Stimulated activated naive CD8-positive, alpha-beta T cell treated with anti-CD3 and anti-CD28 coated beads, Interleukin-15, Interleukin-2, amounts not matched to agents 100 ng/mL and 50 ng/mL, for 24 hours (primary cell): Measurements from ENCODE around the gene PM20D1.
"Not testable (repeated sequence)": the region's sequence is repeated elsewhere in the genome, so short reads cannot be mapped to it uniquely, and the experiment has no call there.

ENCODE experiments used
- H3K27ac Mint-ChIP-seq: one replicate; pipeline ENCODE4 v1.8.0; 2021; ENCODE audit warnings: mild to moderate bottlenecking, mixed read lengths
- H3K27me3 Mint-ChIP-seq: one replicate; pipeline ENCODE4 v1.8.0; 2021; ENCODE audit warnings: mixed read lengths
- H3K36me3 Mint-ChIP-seq: one replicate; pipeline ENCODE4 v1.8.0; 2021; ENCODE audit warnings: low read depth, mixed read lengths
- H3K4me1 Mint-ChIP-seq: one replicate; pipeline ENCODE4 v1.8.0; 2021; ENCODE audit warnings: low read depth, mixed read lengths
- H3K4me3 Mint-ChIP-seq: one replicate; pipeline ENCODE4 v1.8.0; 2021; ENCODE audit warnings: mild to moderate bottlenecking, mixed read lengths
- H3K9me3 Mint-ChIP-seq: one replicate; pipeline ENCODE4 v1.8.0; 2021; ENCODE audit warnings: mixed read lengths

The PM20D1 gene, protein sequence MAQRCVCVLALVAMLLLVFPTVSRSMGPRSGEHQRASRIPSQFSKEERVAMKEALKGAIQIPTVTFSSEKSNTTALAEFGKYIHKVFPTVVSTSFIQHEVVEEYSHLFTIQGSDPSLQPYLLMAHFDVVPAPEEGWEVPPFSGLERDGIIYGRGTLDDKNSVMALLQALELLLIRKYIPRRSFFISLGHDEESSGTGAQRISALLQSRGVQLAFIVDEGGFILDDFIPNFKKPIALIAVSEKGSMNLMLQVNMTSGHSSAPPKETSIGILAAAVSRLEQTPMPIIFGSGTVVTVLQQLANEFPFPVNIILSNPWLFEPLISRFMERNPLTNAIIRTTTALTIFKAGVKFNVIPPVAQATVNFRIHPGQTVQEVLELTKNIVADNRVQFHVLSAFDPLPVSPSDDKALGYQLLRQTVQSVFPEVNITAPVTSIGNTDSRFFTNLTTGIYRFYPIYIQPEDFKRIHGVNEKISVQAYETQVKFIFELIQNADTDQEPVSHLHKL

DNA sequence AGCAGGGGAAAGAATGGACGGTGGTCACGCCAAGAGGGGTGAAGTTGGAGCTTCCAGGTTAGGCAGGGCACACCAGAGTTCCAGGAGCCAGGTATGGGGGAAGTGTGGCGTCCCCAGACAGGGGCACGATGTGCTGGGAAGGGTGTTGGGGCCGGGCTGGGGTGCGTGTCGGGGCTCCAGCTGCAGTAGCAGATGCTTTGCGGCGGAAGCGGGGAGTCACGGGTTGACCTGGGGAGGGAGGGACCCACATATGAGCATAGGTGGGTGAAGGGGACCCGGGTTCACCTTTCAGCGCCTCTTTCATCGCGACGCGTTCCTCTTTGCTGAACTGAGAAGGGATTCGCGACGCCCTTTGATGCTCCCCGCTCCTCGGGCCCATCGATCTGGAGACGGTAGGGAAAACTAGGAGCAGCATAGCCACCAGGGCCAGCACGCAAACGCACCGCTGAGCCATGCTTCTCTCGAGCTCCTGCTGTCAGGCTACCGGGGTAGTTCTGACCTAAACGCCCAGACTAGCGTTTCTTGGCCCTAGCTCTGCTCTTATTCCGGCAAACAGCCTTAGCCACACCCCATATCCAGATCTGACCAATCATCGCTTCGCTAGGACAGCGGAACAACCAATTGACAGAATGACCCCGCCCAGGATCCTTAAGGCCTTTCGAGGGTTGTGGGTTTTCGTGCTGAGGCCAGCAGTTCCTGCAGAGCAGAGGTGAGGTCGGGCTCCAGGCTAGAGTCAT is at the start of gene PM20D1:
PM20D1 (minus strand) TSS at position 514 of the 737 bp plus-strand sequence; CDS start at position 454, 60 bp downstream.
- peaks cover 4% of the 10 kb centered on the region for H3K36me3 Mint-ChIP-seq
- no peaks in the 10 kb centered on the region for H3K27me3 Mint-ChIP-seq
- H3K27ac Mint-ChIP-seq: peak within 1 kb of the TSS; percentile 52
- no peaks in the 10 kb centered on the region for H3K9me3 Mint-ChIP-seq
- peak within 1 kb of the TSS; percentile 85 for H3K4me3 Mint-ChIP-seq
- peaks cover 26% of the 10 kb centered on the region for H3K4me1 Mint-ChIP-seq

DNA sequence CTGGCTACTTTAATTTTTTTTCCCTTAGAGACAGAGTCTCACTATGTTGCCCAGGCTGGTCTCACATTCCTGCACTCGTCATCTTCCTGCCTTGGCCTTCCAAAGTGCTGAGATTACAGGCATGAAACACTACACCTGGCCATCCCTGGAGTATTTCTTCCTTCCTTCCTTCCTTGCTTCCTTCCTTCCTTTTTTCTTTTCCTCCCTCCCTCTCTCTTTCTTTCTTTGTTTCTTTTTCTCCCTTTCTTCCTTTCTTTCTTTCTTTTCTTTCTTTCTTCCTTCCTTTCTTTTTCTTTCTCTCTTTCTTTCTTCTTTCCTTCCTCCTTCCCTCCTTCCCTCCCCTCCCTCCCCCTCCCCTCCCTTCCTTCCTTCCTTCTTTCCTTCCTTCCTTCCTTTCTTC is 46.4 kb upstream of the PM20D1 start:
- H3K27ac Mint-ChIP-seq: no peak overlapping the region
- peaks cover 20% of the 10 kb centered on the region for H3K36me3 Mint-ChIP-seq
- H3K9me3 Mint-ChIP-seq: peaks cover 27% of the 10 kb centered on the region
- no peaks in the 10 kb centered on the region for H3K4me1 Mint-ChIP-seq
- H3K27me3 Mint-ChIP-seq: peaks cover 10% of the 10 kb centered on the region
- no peak overlapping the region for H3K4me3 Mint-ChIP-seq

DNA sequence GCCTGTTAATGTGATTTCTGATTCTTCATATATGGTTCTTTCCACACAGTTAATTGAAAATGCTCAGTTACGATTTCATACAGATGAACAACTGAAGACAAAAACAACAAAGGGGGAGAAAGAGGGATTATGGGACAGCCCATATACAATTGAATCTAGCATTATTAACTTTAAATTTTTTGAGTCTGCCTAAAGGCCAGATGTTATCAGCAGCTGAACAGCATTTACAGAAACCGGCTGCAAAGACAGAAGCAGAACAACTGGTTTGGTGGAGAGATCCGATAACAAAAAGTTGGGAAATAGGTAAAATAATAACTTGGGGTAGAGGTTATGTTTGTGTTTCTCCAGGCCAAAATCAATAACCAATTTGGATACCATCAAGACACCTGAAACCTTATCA is 44.2 kb upstream of the PM20D1 start:
- H3K4me1 Mint-ChIP-seq, H3K4me3 Mint-ChIP-seq, H3K27ac Mint-ChIP-seq, H3K27me3 Mint-ChIP-seq: not testable (repeated sequence)
- Mint-ChIP-seq H3K36me3 (peaks cover 29% of the 10 kb centered on the region), H3K9me3 (peaks cover 29% of the 10 kb centered on the region)

DNA sequence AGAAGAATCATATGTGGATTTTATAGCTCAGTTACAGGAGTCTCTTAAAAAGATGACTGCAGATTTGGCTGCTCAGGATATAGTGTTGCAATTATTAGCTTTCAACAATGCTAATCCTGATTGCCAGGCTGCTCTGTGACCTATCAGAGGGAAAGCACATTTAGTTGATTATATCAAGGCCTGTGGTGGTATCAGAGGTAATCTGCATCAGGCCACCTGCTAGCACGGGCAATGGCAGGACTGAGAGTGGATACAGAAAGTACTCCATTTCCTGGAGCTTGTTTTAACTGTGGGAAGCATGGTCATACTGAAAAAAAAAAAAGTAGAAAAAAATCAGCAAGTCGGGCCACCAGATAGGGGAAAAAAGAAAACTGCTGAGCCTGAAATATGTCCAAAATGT is 42.2 kb upstream of the PM20D1 start:
- not testable (repeated sequence) for H3K4me1 Mint-ChIP-seq, H3K27me3 Mint-ChIP-seq, H3K4me3 Mint-ChIP-seq, H3K27ac Mint-ChIP-seq
- H3K36me3 Mint-ChIP-seq: peaks cover 35% of the 10 kb centered on the region
- peaks cover 31% of the 10 kb centered on the region for H3K9me3 Mint-ChIP-seq

DNA sequence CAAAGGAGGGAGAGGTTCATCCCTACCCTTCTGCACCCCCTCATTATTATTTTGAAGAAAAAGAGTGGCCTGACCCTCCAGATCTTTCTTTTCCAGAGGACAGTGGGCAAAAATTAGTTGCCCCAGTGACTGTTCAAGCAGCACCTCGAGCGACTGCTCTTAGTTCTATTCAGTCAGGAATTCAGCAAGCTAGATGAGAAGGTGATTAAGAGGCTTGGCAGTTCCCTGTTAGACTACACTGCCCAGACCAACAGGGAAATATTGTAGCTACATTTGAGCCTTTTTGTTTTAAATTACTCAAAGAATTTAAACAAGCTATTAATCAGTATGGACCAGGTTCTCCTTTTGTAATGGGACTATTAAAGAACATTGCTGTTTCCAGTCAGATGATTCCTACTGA is 41.5 kb upstream of the PM20D1 start:
- not testable (repeated sequence) for H3K4me1 Mint-ChIP-seq, H3K27ac Mint-ChIP-seq, H3K4me3 Mint-ChIP-seq, H3K27me3 Mint-ChIP-seq
- H3K36me3 Mint-ChIP-seq: peaks cover 35% of the 10 kb centered on the region
- peaks cover 26% of the 10 kb centered on the region for H3K9me3 Mint-ChIP-seq

DNA sequence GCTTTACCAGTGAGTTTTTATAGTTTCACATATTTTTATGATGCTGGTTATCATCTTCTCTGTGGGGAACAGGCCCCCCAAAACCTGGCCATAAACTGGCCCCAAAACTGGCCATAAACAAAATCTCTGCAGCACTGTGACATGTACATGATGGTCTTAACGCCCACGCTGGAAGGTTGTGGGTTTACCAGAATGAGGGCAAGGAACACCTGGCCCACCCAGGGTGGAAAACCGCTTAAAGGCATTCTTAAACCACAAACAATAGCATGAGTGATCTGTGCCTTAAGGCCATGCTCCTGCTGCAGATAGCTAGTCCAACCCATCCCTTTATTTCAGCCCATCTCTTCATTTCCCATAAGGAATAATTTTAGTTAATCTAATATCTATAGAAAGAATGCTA is 40.7 kb upstream of the PM20D1 start:
- H3K4me1 Mint-ChIP-seq: not testable (repeated sequence)
- H3K36me3 Mint-ChIP-seq: peaks cover 31% of the 10 kb centered on the region

DNA sequence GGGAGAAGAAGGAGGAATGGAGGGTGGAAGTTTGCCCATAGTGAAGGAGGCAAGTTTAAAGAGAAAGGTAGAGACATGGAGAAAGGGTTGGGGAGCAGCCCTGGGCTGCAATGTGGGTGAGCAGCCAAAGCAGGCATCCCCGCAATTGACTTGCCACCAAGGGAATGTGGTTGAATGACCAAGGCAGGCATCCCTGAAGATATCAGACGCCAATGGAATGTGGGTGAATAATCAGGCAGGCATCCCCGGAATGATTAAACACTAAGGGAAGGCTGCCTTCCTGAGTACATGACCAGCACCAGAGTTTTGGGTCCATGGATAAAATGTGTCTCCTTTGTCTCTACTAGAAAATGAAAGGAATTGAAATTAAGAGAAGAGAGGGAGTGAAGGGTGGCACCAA is 39.8 kb upstream of the PM20D1 start:
- H3K4me3 Mint-ChIP-seq, H3K4me1 Mint-ChIP-seq, H3K27ac Mint-ChIP-seq, H3K27me3 Mint-ChIP-seq: not testable (repeated sequence)
- peaks cover 22% of the 10 kb centered on the region for H3K9me3 Mint-ChIP-seq
- peaks cover 24% of the 10 kb centered on the region for H3K36me3 Mint-ChIP-seq

More for the DNA sequence above, 40.7 kb upstream of the PM20D1 start:
- not testable (repeated sequence) for H3K27me3 Mint-ChIP-seq, H3K4me3 Mint-ChIP-seq, H3K27ac Mint-ChIP-seq
- peaks cover 25% of the 10 kb centered on the region for H3K9me3 Mint-ChIP-seq

DNA sequence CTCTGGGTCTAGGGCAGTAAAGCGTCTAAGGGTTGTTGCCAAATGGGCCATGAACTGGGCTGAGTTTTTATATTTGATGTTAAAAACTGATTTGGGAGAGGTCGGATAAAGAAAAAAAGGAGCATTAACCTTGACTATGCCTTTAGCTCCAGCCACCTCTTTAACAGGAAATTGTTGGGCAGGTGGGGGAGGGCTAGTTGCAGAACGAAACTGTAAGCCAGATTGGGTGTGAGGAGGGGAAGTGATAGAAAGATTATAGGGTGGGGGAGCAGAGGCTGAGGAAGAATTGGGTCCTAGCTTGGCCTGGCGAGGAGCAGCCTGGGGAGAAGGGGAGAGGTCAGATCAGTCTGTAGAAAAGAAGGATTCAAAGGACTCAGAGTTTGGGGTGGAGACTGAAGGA is 39.1 kb upstream of the PM20D1 start:
- H3K27ac Mint-ChIP-seq, H3K4me1 Mint-ChIP-seq: not testable (repeated sequence)
- peaks cover 18% of the 10 kb centered on the region for H3K36me3 Mint-ChIP-seq

DNA sequence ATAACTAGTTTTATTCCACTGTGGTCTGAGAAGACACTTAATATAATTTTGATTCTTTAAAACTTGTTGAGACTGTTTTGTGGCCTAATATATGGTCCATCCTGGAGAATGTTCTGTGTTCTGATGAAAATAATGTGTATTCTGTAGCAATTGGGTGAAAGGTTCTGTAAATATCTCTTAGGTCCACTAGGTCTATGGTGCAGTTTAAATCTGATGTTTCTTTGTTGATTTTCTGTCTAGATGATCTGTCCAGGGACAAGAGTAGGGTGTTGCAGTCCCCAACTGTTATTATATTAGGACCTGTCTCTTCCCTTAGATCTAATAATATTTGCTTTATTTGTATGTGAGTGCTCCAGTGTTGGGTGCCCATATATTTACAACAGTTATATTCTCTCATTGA is 33.9 kb upstream of the PM20D1 start:
- no peaks in the 10 kb centered on the region for H3K4me1 Mint-ChIP-seq
- H3K36me3 Mint-ChIP-seq: peaks cover 17% of the 10 kb centered on the region
- H3K9me3 Mint-ChIP-seq: peaks cover 14% of the 10 kb centered on the region
- H3K27ac Mint-ChIP-seq: no peak overlapping the region
- no peak overlapping the region for H3K4me3 Mint-ChIP-seq
- peaks cover 7% of the 10 kb centered on the region for H3K27me3 Mint-ChIP-seq

More for the DNA sequence above, 39.1 kb upstream of the PM20D1 start:
- peaks cover 15% of the 10 kb centered on the region for H3K9me3 Mint-ChIP-seq
- H3K27me3 Mint-ChIP-seq, H3K4me3 Mint-ChIP-seq: not testable (repeated sequence)

DNA sequence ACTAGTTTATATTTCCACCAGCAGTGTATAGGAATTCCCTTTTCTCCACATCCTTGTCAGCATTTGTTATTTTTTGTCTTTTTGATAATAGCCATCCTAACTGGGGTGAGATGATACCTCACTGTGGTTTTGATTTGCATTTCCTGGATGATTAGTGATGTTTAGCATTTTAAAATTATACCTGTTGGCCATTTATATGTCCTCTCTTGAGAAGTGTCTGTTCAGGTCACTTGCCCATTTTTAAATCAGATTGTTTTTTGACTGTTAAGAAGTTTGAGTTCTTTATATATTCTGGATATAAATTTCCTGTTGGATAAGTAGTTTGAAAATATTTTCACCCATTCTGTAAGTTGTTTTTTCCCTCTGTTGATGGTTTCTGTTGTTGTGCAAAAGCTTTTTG is 31.0 kb upstream of the PM20D1 start:
- Mint-ChIP-seq H3K36me3 (peaks cover 15% of the 10 kb centered on the region), H3K27ac (no peak overlapping the region), H3K27me3 (peaks cover 13% of the 10 kb centered on the region), H3K4me1 (no peaks in the 10 kb centered on the region), H3K4me3 (no peak overlapping the region), H3K9me3 (peaks cover 24% of the 10 kb centered on the region)

DNA sequence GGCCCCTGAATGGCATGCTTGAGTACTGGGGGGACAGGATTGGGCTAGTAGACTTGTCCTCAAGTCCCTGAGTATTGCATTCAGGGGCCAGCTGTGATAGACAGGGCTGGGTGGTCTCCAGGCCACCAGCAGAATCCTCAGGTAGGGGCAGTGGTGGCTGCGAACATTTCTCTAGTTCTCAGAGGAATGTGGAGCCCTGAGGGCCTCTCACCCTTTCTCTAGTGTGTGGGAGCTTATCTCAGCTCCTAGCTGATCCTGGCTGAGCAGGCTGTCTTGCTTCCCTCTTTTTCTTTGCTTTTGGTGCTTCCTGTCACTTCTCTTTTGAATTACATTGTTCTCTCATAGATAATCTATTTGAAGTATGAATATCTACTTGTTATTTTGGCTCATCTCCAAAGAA is 30.0 kb upstream of the PM20D1 start:
- Mint-ChIP-seq H3K9me3 (peaks cover 24% of the 10 kb centered on the region), H3K4me3 (no peak overlapping the region), H3K27ac (no peak overlapping the region), H3K4me1 (no peaks in the 10 kb centered on the region), H3K27me3 (peaks cover 13% of the 10 kb centered on the region), H3K36me3 (peaks cover 15% of the 10 kb centered on the region)

DNA sequence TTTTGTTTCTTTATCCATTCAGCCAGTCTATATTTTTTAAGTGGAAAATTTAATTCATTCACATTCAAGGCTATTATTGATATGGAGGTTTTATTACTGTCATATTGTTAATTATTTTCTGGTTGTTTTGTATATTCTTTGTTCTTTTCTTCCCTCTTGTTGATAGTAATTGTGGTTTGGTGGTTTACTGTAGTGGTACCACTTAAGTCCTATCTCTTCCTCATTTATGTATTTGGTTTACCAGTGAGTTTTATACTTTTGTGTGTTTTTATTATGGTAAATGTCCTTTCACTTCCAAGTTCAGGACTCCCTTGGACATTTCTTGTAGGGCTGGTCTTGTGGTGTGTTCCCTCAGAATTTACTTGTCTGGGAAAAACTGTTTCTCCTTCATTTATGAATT is 28.1 kb upstream of the PM20D1 start:
- Mint-ChIP-seq H3K4me3 (no peak overlapping the region), H3K27ac (no peak overlapping the region)

DNA sequence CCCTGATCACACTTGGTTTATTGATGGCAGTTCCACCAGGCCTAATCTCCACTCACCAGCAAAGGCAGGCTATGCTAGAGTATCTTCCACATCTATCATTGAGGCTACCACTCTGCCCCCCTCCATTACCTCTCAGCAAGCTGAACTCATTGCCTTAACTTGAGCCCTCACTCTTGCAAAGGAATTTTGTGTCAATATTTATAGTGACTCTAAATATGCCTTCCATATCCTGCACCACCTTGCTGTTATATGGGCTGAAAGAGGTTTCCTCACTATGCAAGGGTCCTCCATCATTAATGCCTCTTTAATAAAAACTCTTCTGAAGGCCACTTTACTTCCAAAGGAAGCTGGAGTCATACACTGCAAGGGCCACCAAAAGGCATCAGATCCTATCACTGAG is 23.2 kb upstream of the PM20D1 start:
- not testable (repeated sequence) for H3K27ac Mint-ChIP-seq, H3K9me3 Mint-ChIP-seq, H3K36me3 Mint-ChIP-seq, H3K4me1 Mint-ChIP-seq, H3K4me3 Mint-ChIP-seq, H3K27me3 Mint-ChIP-seq

More for the DNA sequence above, 28.1 kb upstream of the PM20D1 start:
- peaks cover 10% of the 10 kb centered on the region for H3K27me3 Mint-ChIP-seq
- no peaks in the 10 kb centered on the region for H3K4me1 Mint-ChIP-seq
- H3K36me3 Mint-ChIP-seq: peaks cover 15% of the 10 kb centered on the region
- H3K9me3 Mint-ChIP-seq: peaks cover 24% of the 10 kb centered on the region

DNA sequence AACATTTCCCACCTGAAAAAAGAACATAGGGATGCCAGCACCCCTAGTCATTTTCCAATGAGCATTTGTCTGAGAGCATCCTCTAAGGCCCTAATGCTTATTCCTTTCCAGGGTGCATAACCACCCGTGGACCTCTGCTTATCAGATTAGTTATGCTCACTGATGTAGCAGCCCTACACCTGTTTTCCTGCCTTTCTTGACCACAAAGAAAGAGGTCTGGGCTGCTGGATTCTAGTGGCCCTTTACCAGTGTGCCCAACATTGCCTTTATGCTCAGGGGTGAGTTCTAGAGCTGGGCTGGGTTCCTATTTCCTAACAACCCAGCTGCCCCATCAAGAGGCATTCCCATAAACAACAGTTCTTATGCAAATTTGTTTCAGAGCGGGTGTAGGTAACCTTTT is 20.3 kb upstream of the PM20D1 start:
- Mint-ChIP-seq H3K36me3 (no peaks in the 10 kb centered on the region), H3K27me3 (no peaks in the 10 kb centered on the region), H3K4me3 (no peak overlapping the region), H3K4me1 (no peaks in the 10 kb centered on the region), H3K9me3 (no peaks in the 10 kb centered on the region), H3K27ac (no peak overlapping the region)

DNA sequence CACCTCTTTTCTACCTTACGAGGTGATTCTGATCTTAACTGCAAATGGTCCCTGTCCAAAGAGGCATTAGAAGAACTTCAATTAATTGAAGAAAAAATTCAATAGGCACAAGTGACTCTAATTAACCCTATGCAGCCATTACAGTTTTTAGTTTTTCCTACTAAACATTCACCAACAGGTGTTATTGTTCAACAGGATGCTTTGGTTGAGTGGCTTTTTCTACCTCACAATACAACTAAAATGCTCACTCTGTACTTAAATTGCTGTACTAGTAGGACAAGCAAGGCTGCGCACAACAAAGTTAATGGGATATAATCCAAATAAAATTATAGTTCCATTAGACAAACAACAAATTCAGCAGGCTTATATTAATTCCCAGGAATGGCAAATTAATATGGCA is 11.6 kb upstream of the PM20D1 start:
- Mint-ChIP-seq H3K36me3 (no peaks in the 10 kb centered on the region), H3K27me3 (no peaks in the 10 kb centered on the region), H3K27ac (no peak overlapping the region), H3K4me3 (no peak overlapping the region), H3K4me1 (peaks cover 10% of the 10 kb centered on the region), H3K9me3 (peaks cover 4% of the 10 kb centered on the region)
